SJSA1 (cell line): ENCODE results near the gene WDR62. TPM values are rescaled to one million over a fixed set of nuclear protein-coding genes. Genes with fewer than 3 reads are reported as not detected.

Experiments
- DNase-seq, 2 experiments: peaks; one replicate each; pipeline ENCODE4 v3.0.0-alpha.2; 2015 to 2020; ENCODE audit warnings: low spot score in 2 of 2, low read depth in 1 of 2
- H3K27ac ChIP-seq: fragments of 250-450 bp; sonication (Bioruptor Pico); 2 replicates; pipeline ENCODE4 v1.5.1; 2020; ENCODE audit warnings: mild to moderate bottlenecking, moderate library complexity
- H3K27me3 ChIP-seq: fragments of 250-450 bp; sonication (Bioruptor Pico); replicated peaks from 2 replicates; pipeline ENCODE4 v1.5.1; 2020; ENCODE audit warnings: mild to moderate bottlenecking, moderate library complexity
- H3K36me3 ChIP-seq: fragments of 250-450 bp; sonication (Bioruptor Pico); 2 replicates; pipeline ENCODE4 v1.5.1; 2020; ENCODE audit warnings: mild to moderate bottlenecking
- H3K4me1 ChIP-seq: fragments of 250-450 bp; sonication (Bioruptor Pico); replicated peaks from 2 replicates; pipeline ENCODE4 v1.6.1; 2021; ENCODE audit warnings: mild to moderate bottlenecking
- H3K4me3 ChIP-seq: fragments of 250-450 bp; sonication (Bioruptor Pico); 2 replicates; pipeline ENCODE4 v1.5.1; 2020; ENCODE audit warnings: mild to moderate bottlenecking
- H3K9me3 ChIP-seq: fragments of 250-450 bp; sonication (Bioruptor Pico); replicated peaks from 2 replicates; pipeline ENCODE4 v1.5.1; 2020; ENCODE audit warnings: mild to moderate bottlenecking
- total RNA-seq: library from RNA; depleted of rRNA; stranded (reverse); fragments of >200 nt; shearing (Covaris generic); gene quantifications from 2 replicates; pipeline ENCODE4 v1.2.3, GENCODE V29; 2014

The WDR62 gene
- total RNA-seq, 1 experiment from 2014 or later: 23.3 TPM

DNA sequence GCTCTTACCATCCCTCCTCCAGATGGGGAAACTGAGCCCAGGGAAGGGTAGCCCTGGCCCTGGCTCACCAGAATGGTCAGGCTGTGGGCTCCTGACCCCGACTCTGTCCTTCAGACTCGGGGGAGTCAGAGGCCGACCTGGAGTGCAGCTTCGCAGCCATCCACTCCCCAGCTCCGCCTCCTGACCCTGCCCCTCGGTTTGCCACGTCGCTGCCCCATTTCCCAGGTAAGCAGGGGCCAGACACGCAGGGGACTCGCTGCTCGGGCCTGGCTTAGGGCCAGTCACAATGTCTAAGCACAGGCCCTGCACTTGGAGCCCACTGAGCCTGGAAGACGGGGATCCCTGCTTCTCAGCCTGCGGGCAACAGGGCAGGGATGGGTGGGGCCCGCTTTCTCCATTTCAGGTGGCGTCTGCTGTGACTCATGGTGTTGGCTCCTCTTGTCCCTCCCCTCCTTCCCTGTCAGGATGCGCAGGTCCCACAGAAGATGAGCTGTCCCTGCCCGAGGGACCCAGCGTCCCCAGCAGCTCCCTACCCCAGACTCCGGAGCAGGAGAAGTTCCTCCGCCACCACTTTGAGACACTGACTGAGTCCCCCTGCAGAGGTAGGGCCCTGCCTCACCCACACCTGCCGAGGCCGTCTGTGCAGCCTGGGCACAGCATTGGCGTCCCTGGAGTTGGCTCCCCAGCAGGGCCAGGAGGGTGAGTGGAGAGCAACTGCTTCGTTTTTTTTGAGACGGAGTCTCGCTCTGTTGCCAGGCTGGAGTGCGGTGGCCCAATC lies 47.0 kb downstream of the WDR62 start:
- Histone ChIP-seq H3K36me3 (peaks cover 94% of the 10 kb centered on the region), H3K27ac (no peak overlapping the region), H3K27me3 (no peaks in the 10 kb centered on the region), H3K4me1 (no peaks in the 10 kb centered on the region), H3K4me3 (no peak overlapping the region), H3K9me3 (no peaks in the 10 kb centered on the region)
- DNase-seq: no peak

DNA sequence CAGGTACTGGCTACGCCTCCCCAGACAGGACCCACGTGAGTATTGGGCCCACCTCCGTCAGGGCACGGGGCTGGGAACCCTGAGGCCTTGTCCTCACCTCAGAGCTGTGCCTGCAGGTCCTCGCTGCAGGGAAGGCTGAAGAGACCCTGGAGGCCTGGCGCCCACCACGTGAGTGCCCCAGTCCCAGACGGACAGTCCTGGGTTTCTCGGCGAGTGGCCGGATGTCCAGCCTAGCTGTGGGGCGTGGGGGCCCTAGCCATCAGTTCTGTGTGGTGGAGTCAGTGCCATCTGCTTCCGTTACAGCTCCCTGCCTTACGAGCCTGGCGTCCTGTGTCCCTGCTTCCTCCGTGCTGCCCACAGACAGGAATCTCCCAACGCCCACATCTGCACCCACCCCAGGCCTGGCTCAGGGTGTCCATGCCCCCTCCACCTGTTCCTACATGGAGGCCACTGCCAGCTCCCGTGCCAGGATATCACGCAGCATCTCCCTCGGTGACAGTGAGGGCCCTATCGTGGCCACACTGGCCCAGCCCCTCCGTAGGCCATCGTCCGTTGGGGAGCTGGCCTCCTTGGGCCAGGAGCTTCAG lies 48.4 kb downstream of the WDR62 start:
- Histone ChIP-seq H3K36me3 (peaks cover 87% of the 10 kb centered on the region), H3K4me1 (no peaks in the 10 kb centered on the region), H3K4me3 (no peak overlapping the region), H3K9me3 (no peaks in the 10 kb centered on the region), H3K27me3 (no peaks in the 10 kb centered on the region), H3K27ac (no peak overlapping the region)
- no peak for DNase-seq

DNA sequence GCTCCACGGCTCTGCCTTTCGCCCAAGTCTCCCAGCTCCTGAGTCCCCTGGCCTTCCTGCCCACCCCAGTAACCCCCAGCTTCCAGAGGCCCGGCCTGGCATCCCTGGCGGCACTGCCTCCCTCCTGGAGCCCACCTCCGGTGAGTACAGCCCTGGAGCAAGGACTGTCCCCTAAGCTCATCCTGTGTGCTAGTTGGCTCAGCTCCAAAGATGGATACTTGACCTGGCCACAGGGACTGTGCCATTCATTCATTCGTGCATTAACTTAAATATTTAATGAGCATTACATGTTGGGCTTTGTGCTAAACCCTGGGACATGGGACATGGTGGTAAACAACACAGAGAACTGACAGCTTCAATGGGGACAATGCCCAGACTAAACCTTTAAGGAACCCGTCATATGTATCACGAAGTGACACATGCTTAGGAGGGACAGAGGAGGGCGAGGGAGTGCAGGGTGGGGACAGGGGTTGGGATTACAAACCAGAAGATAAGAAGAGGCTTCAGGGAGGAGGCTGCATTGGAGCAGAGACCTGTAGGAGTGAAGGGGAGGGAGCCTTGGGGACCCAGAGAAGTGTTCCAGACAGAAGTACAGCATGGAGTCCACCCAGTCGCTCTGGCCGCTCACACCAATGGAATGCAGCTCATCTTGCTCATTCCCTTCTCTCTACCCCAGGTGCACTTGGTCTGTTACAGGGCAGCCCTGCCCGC lies 49.3 kb downstream of the WDR62 start:
- Histone ChIP-seq H3K4me1 (no peaks in the 10 kb centered on the region), H3K9me3 (no peaks in the 10 kb centered on the region), H3K27me3 (no peaks in the 10 kb centered on the region), H3K36me3 (peaks cover 80% of the 10 kb centered on the region), H3K27ac (no peak overlapping the region), H3K4me3 (no peak overlapping the region)
- DNase-seq: no peak

DNA sequence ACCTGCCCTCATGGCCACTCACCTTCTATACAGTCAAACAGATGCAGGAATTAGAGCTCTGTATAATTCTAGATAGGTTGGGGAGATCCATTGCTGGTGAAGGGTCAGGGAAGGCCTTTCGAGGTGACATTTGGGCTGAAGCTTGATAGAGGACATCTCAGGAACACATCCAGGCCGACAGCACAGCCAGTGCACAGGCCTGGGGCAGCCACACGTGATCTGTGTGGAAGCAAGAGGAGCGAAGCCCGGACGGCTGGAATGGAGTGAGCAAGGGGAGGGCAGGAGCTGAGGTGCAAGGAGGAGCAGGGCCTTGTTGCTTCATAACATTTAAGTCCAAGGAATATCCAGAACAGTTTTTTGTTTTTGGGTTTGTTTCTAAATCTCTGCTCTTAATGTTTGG lies 51.7 kb downstream of the WDR62 start:
- H3K4me3 ChIP-seq: no peak overlapping the region
- no peak for DNase-seq
- H3K36me3 ChIP-seq: peaks cover 61% of the 10 kb centered on the region
- H3K27ac ChIP-seq: no peak overlapping the region
- no peaks in the 10 kb centered on the region for H3K9me3 ChIP-seq
- no peaks in the 10 kb centered on the region for H3K4me1 ChIP-seq
- H3K27me3 ChIP-seq: no peaks in the 10 kb centered on the region

DNA sequence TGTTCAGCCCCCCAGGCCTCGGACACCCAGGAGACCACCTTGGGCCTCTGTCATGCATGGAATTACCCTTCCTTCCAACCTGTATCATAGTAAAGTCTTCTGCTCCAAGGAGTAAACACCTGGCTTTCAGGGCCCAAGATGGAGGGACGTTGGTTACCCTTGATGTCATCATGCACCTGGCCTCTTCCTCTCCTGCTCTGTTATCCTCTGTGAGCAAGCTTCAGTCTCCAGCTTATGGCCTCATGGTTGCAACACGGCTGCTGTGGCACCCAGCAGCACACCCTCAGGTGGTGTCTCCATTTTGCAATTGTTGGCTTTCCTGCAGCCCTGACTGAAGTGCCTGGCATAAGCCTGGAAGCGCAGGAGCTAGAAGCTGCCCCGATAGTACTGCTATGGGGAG lies 52.3 kb downstream of the WDR62 start:
- Histone ChIP-seq H3K27me3 (no peaks in the 10 kb centered on the region), H3K27ac (no peak overlapping the region), H3K4me1 (no peaks in the 10 kb centered on the region), H3K9me3 (no peaks in the 10 kb centered on the region), H3K36me3 (peaks cover 59% of the 10 kb centered on the region), H3K4me3 (no peak overlapping the region)
- no peak for DNase-seq

DNA sequence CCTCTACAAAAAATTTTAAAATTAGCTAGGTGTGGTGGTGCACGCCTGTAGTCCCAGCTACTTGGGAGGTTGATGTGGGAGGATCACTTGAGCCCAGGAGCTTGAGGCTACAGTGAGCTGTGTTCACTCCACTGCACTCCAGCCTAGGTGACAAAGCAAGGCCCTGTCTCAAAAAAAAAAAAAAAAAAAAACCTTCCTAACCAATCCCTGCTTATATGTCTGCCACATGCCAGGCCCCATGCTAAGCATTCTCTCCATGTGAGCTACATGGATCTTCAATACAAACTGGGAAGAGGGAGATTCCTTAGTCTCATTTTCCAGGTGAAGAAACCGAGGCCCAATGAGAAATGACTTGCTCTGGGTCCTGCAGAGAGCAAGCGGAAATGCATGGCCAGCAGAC lies 54.0 kb downstream of the WDR62 start:
- no peak for DNase-seq
- Histone ChIP-seq H3K9me3 (no peaks in the 10 kb centered on the region), H3K36me3 (peaks cover 52% of the 10 kb centered on the region), H3K27me3 (no peaks in the 10 kb centered on the region), H3K27ac (no peak overlapping the region), H3K4me3 (no peak overlapping the region), H3K4me1 (peaks cover 3% of the 10 kb centered on the region)

DNA sequence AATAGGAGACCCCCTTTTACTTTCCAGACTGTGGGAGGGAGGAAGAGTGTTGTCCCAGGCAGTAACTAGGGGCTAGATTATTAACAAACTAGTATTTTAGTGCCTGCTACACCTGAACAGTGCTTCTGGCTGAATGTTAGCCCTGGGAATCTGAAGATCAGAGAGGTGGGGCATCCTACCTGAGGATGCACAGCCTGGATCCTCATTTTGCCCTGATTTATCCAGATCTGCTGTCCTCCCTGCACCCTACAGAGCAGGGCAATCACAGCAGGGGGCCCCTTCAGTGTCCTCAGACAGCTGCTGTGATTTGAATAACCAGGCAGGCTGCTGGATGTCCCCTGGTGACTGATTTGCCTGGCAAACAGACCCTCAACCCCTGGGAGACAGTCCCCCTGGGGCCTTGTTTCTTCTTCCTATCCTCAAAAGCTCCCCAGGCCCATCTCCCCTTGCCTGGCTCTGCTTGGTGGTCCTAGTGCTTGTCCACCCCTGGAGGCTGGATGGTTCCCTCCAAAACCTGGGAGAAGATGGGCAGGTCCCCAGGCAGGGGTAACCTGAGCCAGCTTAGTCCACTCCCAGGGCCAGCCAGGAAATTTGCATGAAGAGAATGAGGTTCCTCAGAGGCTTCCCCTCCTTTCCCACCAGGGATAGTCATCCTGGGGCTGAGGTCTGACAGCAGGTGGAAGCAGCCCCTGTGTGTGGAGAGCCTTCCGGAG lies 55.9 kb downstream of the WDR62 start, which contains the start of gene OVOL3:
Gene OVOL3 (plus strand): TSS at position 657 of the 713 bp plus-strand sequence. CDS start 60 bp downstream, outside the sequence.
- H3K4me1 ChIP-seq: peaks cover 12% of the 10 kb centered on the region
- H3K27me3 ChIP-seq: no peaks in the 10 kb centered on the region
- H3K36me3 ChIP-seq: peaks cover 41% of the 10 kb centered on the region
- no peak within 1 kb of the TSS for H3K4me3 ChIP-seq
- DNase-seq: no peak
- H3K27ac ChIP-seq: no peak within 1 kb of the TSS
- H3K9me3 ChIP-seq: no peaks in the 10 kb centered on the region

DNA sequence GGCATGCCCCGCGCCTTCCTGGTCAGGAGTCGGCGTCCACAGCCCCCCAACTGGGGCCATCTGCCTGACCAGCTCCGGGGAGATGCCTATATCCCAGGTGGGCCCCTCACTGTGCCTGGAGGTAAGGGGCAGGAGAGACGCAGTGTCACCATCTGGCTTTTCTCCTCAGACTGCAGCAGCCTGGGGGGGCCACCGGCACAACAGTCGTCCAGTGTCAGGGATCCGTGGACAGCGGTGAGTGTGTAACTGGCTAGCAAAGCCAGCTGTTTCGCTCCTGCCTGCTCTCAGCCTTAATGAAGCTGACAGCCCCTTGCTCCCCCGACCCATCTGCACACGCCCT lies 56.5 kb downstream of the WDR62 start:
- H3K36me3 ChIP-seq: peaks cover 38% of the 10 kb centered on the region
- no peak overlapping the region for H3K27ac ChIP-seq
- no peaks in the 10 kb centered on the region for H3K9me3 ChIP-seq
- no peak overlapping the region for H3K4me3 ChIP-seq
- DNase-seq: no peak
- no peaks in the 10 kb centered on the region for H3K27me3 ChIP-seq
- peaks cover 17% of the 10 kb centered on the region for H3K4me1 ChIP-seq

DNA sequence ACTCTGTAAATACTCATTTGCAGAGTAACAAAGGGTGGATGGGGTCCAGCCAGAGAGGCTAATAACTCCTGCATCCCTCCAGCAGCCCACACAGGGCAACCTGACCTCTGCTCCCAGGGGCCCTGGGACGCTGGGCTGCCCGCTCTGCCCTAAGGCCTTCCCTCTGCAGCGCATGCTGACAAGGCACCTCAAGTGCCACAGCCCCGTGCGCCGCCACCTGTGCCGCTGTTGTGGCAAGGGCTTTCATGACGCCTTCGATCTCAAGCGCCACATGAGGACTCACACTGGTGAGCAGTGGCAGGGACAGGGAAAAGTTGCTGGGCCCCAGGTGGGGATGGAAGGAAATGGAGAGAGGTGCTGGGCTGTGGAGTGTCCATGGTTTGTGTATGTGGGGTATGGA lies 58.0 kb downstream of the WDR62 start:
- Histone ChIP-seq H3K27me3 (no peaks in the 10 kb centered on the region), H3K4me1 (peaks cover 19% of the 10 kb centered on the region), H3K9me3 (no peaks in the 10 kb centered on the region), H3K4me3 (no peak overlapping the region), H3K36me3 (peaks cover 42% of the 10 kb centered on the region), H3K27ac (no peak overlapping the region)
- no peak for DNase-seq

DNA sequence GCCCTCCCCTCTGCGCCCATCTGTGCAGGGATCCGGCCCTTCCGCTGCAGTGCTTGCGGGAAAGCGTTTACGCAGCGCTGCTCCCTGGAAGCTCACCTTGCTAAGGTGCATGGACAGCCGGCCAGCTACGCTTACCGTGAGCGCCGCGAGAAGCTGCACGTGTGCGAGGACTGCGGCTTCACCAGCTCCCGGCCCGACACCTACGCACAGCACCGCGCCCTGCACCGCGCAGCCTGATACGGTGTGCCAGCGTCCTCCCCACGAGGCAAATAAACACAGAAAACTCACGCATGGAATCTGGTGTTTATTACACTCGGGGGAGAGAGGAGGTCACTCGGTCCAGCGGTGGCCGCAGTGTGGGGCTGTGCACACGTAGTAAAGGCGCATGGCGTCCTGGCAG lies 58.7 kb downstream of the WDR62 start:
- H3K4me3 ChIP-seq: peak overlapping the region; percentile 69; the same call in 1 of the 2 replicates
- no peaks in the 10 kb centered on the region for H3K27me3 ChIP-seq
- DNase-seq: no peak
- H3K36me3 ChIP-seq: peaks cover 49% of the 10 kb centered on the region
- no peaks in the 10 kb centered on the region for H3K9me3 ChIP-seq
- peaks cover 19% of the 10 kb centered on the region for H3K4me1 ChIP-seq
- no peak overlapping the region for H3K27ac ChIP-seq

DNA sequence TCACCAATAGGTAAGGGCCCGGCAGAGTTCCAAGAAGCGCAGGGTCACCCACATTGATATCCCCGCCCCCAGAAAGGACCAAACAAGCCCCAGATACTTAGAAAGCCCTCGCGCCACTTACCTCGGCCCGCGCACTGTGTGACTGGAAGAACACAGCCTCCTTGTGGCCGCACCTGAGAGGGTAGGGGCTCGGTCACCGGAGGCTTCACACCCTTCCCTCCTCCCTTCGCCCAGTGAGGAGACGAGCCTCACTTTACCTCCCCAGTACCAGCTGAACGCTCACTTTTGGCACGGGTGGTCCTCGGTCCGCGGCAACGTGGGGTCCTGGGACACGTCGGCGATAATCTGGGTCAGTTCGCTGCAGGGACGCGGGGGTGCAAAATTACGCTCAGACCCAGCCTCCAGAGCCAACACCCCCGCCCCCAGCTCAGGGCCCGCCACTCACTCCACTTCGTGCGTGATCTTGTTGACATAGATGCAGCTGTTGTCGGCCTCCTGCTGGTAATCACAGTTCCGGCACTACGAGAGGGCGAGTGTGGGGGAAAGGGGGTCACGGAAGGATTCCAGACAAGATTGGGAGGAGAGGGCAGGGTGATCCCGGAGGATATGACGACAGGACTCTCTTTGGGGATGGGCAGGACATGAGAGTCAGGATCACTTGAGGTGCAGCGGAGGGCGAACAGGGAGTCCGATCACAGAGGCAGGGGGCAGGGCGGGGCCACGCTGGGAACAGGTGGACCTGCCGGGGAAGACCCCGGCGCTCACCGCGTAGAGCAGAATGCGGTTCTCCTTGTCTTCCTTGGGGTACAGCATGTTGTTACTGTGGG lies 59.4 kb downstream of the WDR62 start:
- H3K27ac ChIP-seq: peak overlapping the region; percentile 52
- DNase-seq: no peak
- peak overlapping the region; percentile 69 for H3K4me3 ChIP-seq

DNA sequence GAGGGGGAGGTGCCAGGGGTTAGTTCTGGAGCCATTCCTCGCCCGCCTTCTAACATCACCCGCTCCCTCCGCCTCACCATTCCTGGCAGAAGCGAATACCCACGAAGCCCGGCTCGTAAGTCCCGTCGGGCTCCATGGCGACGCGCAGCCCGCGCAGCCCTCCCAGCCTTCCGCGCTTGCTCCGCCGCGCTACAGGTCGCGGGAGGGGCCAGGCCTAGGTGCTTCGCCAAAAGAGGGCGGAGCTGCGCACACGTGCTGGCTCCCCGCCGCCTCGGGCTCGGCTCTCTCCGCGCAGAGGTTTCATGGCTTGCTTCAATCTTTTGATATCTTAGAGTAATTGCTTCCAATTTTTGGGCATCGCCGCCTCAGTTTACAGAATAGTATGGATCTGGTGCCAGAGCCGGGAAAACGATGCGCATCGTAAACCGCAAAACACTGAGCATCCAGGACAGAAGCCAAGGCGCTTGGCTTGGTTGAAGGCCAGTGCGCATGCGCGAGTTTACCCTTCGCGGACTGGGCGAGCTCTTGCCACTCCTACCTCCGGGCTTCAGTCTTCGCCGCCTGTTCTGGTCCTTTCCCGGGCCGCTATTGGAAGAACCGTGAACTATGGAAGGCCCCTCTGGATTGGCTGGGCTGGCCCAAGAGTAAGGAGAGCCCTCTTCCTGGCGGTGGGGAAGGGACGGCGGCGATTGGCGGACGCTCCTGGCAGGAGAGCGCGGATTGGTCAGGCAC lies 60.2 kb downstream of the WDR62 start, which contains the start of gene POLR2I:
Gene POLR2I (minus strand): TSS at position 155 of the 732 bp plus-strand sequence. CDS start 19 bp downstream, at position 136.
- Histone ChIP-seq H3K4me1 (peaks cover 19% of the 10 kb centered on the region), H3K9me3 (no peaks in the 10 kb centered on the region), H3K4me3 (peak within 1 kb of the TSS; percentile 69), H3K27me3 (no peaks in the 10 kb centered on the region), H3K27ac (peak within 1 kb of the TSS; percentile 52), H3K36me3 (peaks cover 61% of the 10 kb centered on the region)
- DNase-seq: peak; percentile 100

More for the DNA sequence above, 59.4 kb downstream of the WDR62 start:
- H3K36me3 ChIP-seq: peaks cover 55% of the 10 kb centered on the region
- H3K4me1 ChIP-seq: peaks cover 19% of the 10 kb centered on the region
- H3K27me3 ChIP-seq: no peaks in the 10 kb centered on the region
- no peaks in the 10 kb centered on the region for H3K9me3 ChIP-seq
